ENCODE results near the gene PRDM16.

DNA sequence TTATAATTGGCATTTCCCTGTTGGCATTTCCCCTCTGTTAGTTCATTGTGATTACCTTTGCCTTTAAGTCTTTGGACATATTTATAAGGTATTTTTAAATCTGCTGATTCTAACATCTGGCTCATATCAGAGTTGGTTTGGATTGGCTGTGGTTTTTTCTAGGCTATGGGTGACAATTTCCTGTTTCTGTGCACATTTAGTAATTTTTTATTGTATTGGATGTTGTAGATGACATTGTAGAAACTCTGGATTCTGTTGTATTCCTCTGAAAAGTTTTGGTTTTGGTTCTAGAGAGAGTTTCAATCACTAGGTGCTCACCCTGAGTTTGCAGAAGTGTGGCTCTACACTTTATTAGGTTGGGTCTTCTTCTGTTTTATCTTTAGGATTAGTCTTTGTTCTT is 275.4 kb downstream of the PRDM16 start:
- TF ChIP-seq, protein P1, sequence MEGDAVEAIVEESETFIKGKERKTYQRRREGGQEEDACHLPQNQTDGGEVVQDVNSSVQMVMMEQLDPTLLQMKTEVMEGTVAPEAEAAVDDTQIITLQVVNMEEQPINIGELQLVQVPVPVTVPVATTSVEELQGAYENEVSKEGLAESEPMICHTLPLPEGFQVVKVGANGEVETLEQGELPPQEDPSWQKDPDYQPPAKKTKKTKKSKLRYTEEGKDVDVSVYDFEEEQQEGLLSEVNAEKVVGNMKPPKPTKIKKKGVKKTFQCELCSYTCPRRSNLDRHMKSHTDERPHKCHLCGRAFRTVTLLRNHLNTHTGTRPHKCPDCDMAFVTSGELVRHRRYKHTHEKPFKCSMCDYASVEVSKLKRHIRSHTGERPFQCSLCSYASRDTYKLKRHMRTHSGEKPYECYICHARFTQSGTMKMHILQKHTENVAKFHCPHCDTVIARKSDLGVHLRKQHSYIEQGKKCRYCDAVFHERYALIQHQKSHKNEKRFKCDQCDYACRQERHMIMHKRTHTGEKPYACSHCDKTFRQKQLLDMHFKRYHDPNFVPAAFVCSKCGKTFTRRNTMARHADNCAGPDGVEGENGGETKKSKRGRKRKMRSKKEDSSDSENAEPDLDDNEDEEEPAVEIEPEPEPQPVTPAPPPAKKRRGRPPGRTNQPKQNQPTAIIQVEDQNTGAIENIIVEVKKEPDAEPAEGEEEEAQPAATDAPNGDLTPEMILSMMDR (IDR thresholded peaks at IDR 0.05; ENCODE audit: low read depth, low read length) = no peak
- TF ChIP-seq MYC (IDR thresholded peaks at IDR 0.05; ENCODE audit: low read depth, low read length) = no peak
